Measurements from ENCODE around the gene SYS1.

DNA sequence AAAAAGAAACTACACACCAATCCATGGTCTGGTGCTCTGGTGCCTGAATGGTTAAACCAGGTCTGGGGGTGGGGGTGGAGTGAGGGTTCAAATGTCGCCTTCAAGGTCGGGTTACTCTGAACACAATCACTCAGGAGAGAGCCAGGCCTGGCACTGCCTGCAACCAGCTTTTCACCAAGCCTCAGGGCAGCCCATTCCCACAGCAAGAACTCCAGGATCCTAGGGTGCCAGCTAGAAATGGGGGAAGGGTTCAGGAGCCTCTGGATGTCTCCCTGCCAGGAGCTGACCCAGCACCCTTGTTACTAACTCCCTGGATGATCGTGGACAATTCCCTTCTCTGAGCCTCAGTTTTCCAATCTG lies 21.4 kb upstream of the SYS1 start:
- TF ChIP-seq, protein P1, sequence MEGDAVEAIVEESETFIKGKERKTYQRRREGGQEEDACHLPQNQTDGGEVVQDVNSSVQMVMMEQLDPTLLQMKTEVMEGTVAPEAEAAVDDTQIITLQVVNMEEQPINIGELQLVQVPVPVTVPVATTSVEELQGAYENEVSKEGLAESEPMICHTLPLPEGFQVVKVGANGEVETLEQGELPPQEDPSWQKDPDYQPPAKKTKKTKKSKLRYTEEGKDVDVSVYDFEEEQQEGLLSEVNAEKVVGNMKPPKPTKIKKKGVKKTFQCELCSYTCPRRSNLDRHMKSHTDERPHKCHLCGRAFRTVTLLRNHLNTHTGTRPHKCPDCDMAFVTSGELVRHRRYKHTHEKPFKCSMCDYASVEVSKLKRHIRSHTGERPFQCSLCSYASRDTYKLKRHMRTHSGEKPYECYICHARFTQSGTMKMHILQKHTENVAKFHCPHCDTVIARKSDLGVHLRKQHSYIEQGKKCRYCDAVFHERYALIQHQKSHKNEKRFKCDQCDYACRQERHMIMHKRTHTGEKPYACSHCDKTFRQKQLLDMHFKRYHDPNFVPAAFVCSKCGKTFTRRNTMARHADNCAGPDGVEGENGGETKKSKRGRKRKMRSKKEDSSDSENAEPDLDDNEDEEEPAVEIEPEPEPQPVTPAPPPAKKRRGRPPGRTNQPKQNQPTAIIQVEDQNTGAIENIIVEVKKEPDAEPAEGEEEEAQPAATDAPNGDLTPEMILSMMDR (IDR thresholded peaks at IDR 0.05): no peak
- TF ChIP-seq POLR2A (IDR thresholded peaks at IDR 0.05) (no peak), POLR2AphosphoS5 (IDR thresholded peaks at IDR 0.05) (no peak), EP300 (IDR thresholded peaks at IDR 0.05) (no peak)
